CD4-positive, alpha-beta T cell treated with Interferon alpha-2 for 1 hour (primary cell): ENCODE data around the gene KIF6.

Experiments used
- DNase-seq, 2 donors: peaks; one replicate each; pipeline ENCODE4 v3.0.0-alpha.2; 2020 to 2022

Gene KIF6

GRCh38 chr6:39590871-39591393, 134.3 kb downstream of the KIF6 start:
- DNase-seq = no peak

- DNase-seq = no peak
These were observed 138.1 kb downstream of the KIF6 start for GRCh38 chr6:39587080-39587479.

GRCh38 chr6:39585641-39586040, 139.6 kb downstream of the KIF6 start:
- DNase-seq = no peak

GRCh38 chr6:39577446-39578165, 147.6 kb downstream of the KIF6 start:
- no peak for DNase-seq

GRCh38 chr6:39576556-39577303, 148.5 kb downstream of the KIF6 start:
- DNase-seq = no peak

GRCh38 chr6:39574991-39575390, 150.2 kb downstream of the KIF6 start:
- no peak for DNase-seq

- DNase-seq = no peak
These were observed 151.7 kb downstream of the KIF6 start for GRCh38 chr6:39573541-39573940.

GRCh38 chr6:39572661-39573340, 152.4 kb downstream of the KIF6 start:
- no peak for DNase-seq

- DNase-seq = no peak
These were observed 156.3 kb downstream of the KIF6 start for GRCh38 chr6:39568896-39569295.

- DNase-seq = no peak
These were observed 158.1 kb downstream of the KIF6 start for GRCh38 chr6:39567091-39567490.

GRCh38 chr6:39566456-39566855, 158.8 kb downstream of the KIF6 start:
- no peak for DNase-seq

GRCh38 chr6:39565956-39566355, 159.3 kb downstream of the KIF6 start:
- no peak for DNase-seq

GRCh38 chr6:39563566-39564311, 161.5 kb downstream of the KIF6 start:
- DNase-seq = no peak

- no peak for DNase-seq
These were observed 163.5 kb downstream of the KIF6 start for GRCh38 chr6:39561536-39562266.

GRCh38 chr6:39560915-39561314, 164.3 kb downstream of the KIF6 start:
- DNase-seq = no peak

GRCh38 chr6:39558591-39559190, 166.5 kb downstream of the KIF6 start:
- no peak for DNase-seq

GRCh38 chr6:39558079-39558478, 167.1 kb downstream of the KIF6 start:
- no peak for DNase-seq

- no peak for DNase-seq
These were observed 170.1 kb downstream of the KIF6 start for GRCh38 chr6:39555136-39555535.

GRCh38 chr6:39553860-39554802, 171.1 kb downstream of the KIF6 start:
- no peak for DNase-seq

- no peak for DNase-seq
These were observed 172.2 kb downstream of the KIF6 start for GRCh38 chr6:39553029-39553428.

- DNase-seq = no peak
These were observed 175.0 kb downstream of the KIF6 start for GRCh38 chr6:39550191-39550590.
